ENCODE measurements around the gene NECAB3. TPM values are rescaled to one million over a fixed set of nuclear protein-coding genes. Genes with fewer than 3 reads are reported as not detected.
"Not testable (repeated sequence)": the region's sequence is repeated elsewhere in the genome, so short reads cannot be mapped to it uniquely, and the experiment has no call there.

The NECAB3 gene
- total RNA-seq, 4 donors from 2014 or later: 26.1 to 180 (median 94.5) TPM

DNA sequence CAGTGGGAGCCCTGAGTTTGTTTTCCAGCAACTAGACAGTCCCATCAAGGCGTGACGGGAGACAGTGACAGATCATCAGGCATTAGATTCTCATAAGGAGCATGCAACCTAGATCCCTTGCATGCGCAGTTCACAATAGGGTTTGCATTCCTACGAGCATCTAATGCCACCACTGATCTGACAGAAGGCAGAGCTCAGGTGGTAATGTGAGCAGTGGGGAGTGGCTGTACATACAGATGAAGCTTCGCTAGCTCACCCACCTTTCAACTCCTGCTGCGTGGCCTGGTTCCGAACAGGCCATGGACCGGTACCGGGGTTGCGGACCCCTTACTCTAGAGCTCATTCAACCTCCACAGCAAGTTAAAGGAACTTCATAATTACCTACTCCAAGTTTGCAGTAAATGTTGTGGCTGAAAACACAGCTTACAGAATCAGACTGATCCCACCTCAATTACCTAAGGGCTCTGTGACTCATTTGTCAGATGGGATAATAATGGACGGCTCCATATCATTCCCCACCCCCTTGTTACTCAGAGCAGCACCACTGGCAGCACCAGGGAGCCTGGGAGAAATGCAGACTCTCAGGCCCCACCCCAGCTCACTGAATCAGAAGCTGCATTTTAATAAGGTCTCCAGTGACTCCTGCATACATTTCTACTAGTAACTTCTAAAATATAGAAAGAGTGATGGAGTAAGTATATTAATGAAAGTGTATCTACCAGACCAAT is 30.1 kb upstream of the NECAB3 start:
- intact Hi-C loops (cut with DNase I; ENCODE audit: low total_unique reads) (no loop called here), in situ Hi-C loops (cut with MboI; ENCODE audit: low pct_ligation_motif_present in 1 of 4, low pct_unique_long_range_greater_than_20kb in 1 of 4, low sequenced_read_pairs in 3 of 4) (no loop called here)
- Histone ChIP-seq H3K4me1 (no peaks in the 10 kb centered on the region), H3K27me3 (no peaks in the 10 kb centered on the region), H3K36me3 (peaks cover 0 to 3% (median 0%) of the 10 kb centered on the region in 4 donors), H3K27ac (no peak overlapping the region), H3K4me3 (no peak overlapping the region), H3K9me3 (no peaks in the 10 kb centered on the region)
- TF ChIP-seq POLR2AphosphoS5 (IDR thresholded peaks at IDR 0.05) (no peak), EP300 (IDR thresholded peaks at IDR 0.05; ENCODE audit: low read depth) (no peak), POLR2A (IDR thresholded peaks at IDR 0.05) (no peak)
- TF ChIP-seq, protein P1, sequence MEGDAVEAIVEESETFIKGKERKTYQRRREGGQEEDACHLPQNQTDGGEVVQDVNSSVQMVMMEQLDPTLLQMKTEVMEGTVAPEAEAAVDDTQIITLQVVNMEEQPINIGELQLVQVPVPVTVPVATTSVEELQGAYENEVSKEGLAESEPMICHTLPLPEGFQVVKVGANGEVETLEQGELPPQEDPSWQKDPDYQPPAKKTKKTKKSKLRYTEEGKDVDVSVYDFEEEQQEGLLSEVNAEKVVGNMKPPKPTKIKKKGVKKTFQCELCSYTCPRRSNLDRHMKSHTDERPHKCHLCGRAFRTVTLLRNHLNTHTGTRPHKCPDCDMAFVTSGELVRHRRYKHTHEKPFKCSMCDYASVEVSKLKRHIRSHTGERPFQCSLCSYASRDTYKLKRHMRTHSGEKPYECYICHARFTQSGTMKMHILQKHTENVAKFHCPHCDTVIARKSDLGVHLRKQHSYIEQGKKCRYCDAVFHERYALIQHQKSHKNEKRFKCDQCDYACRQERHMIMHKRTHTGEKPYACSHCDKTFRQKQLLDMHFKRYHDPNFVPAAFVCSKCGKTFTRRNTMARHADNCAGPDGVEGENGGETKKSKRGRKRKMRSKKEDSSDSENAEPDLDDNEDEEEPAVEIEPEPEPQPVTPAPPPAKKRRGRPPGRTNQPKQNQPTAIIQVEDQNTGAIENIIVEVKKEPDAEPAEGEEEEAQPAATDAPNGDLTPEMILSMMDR (IDR thresholded peaks at IDR 0.05): no peak
- no peak for DNase-seq
- 95% methylated on average over 11 of the region's 11 CpGs; no CpG with 5 or more reads in 1 of the 2 donors for WGBS, 2 donors (ENCODE audit: low coverage in 1 of 2)

DNA sequence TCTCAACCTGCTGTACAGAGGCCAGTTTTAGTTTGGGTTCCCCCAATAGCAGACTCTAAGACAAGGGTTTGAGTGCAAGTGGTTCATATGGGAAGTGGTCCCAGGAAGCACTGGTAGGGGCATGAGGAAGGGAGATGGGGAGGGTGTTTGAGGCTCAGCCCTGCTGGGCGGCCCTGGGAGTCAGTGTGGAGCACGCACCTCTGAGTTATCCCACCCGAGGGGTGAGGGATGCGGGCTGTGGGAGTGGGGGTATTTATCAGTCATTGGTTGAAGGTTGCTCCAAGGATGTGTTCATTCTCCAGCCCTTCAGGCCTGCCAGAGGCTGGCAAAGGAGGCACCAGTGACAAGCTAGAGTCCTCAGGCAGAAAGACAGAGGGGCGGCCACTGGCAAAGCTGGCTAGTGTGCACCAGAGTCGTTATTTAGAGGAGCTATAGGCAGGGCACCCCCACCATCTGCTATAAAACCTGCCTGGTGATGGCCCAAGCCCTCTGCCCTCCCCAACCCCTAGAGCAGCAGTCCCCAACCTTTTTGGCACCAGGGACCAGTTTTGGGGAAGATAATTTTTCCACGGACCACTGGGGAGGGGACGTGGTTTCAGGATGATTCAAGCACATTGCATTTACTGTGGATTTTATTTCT is 29.4 kb upstream of the NECAB3 start:
- 95 to 96% methylated on average over 4 to 7 of the region's 8 CpGs for WGBS, 2 donors (ENCODE audit: low coverage in 1 of 2)
- intact Hi-C loops (cut with DNase I; ENCODE audit: low total_unique reads) (no loop called here), in situ Hi-C loops (cut with MboI; ENCODE audit: low pct_ligation_motif_present in 1 of 4, low pct_unique_long_range_greater_than_20kb in 1 of 4, low sequenced_read_pairs in 3 of 4) (no loop called here)
- H3K9me3 ChIP-seq: no peaks in the 10 kb centered on the region
- no peaks in the 10 kb centered on the region for H3K36me3 ChIP-seq
- no peaks in the 10 kb centered on the region for H3K27me3 ChIP-seq
- TF ChIP-seq POLR2AphosphoS5 (IDR thresholded peaks at IDR 0.05): no peak
- H3K4me1 ChIP-seq: no peaks in the 10 kb centered on the region
- no peak overlapping the region for H3K4me3 ChIP-seq
- no peak for DNase-seq
- H3K27ac ChIP-seq: no peak overlapping the region

DNA sequence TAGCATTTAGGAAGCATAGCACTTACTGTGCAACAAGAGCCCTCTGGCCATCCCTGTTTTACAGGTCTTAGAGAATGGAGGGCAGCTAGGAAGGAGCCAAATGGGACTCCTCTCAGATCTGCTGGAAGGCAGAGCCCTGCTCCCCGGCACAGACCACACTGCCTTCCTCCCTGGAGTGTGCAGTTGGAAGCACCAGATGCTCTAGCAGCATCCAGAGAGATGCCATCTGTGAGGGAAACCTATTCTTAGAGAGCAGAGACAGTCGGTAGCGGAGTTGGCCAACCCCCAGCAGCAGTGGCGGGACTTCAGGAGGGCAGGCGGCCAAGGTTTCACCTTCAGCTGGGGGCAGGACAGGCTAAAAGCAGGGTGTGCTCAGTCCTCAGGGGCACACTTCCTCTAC is 28.6 kb upstream of the NECAB3 start:
- Histone ChIP-seq H3K9me3 (no peaks in the 10 kb centered on the region), H3K36me3 (no peaks in the 10 kb centered on the region), H3K4me3 (no peak overlapping the region), H3K4me1 (no peaks in the 10 kb centered on the region), H3K27me3 (no peaks in the 10 kb centered on the region), H3K27ac (no peak overlapping the region)
- TF ChIP-seq EP300 (IDR thresholded peaks at IDR 0.05; ENCODE audit: low read depth) (no peak), POLR2AphosphoS5 (IDR thresholded peaks at IDR 0.05) (no peak), POLR2A (IDR thresholded peaks at IDR 0.05) (no peak)
- TF ChIP-seq, protein P1 (IDR thresholded peaks at IDR 0.05): no peak
- in situ Hi-C loops (cut with MboI; ENCODE audit: low pct_ligation_motif_present in 1 of 4, low pct_unique_long_range_greater_than_20kb in 1 of 4, low sequenced_read_pairs in 3 of 4) (no loop called here), intact Hi-C loops (cut with DNase I; ENCODE audit: low total_unique reads) (no loop called here)
- 64% methylated on average over 5 of the region's 5 CpGs; no CpG with 5 or more reads in 1 of the 2 donors for WGBS, 2 donors (ENCODE audit: low coverage in 1 of 2)
- DNase-seq: no peak

DNA sequence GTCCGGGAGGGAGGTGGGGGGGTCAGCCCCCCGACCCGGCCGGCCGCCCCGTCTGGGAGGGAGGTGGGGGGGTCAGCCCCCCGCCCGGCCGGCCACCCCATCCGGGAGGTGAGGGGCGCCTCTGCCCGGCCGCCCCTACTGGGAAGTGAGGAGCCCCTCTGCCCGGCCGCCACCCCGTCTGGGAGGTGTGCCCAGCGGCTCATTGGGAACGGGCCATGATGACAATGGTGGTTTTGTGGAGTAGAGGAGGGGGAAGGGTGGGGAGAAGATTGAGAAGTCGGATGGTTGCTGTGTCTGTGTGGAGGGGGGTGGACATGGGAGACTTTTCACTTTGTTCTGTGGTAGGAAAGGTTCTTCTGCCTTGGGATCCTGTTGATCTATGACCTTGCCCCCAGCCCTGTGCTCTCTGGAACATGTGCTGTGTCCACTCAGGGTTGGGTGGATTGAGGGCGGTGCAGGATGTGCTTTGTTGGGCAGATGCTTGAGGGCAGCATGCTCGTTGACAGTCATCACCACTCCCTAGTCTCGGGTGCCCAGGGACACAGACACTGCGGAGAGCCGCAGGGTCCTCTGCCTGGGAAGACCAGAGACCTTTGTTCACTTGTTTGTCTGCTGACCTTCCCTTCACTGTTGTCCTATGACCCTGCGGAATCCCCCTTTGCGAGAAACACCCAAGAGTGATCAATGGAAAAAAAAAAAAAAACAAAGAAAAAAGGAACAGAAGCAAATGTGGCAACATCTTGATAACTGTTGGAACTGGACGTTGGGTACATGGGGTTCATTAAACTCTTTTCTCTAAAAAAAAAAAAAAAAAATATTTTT is 27.6 kb upstream of the NECAB3 start:
- peaks cover 0 to 5% (median 1%) of the 10 kb centered on the region in 4 donors for H3K4me1 ChIP-seq
- H3K9me3 ChIP-seq: no peaks in the 10 kb centered on the region
- no peak overlapping the region for H3K27ac ChIP-seq
- in situ Hi-C loops (cut with MboI; ENCODE audit: low pct_ligation_motif_present in 1 of 4, low pct_unique_long_range_greater_than_20kb in 1 of 4, low sequenced_read_pairs in 3 of 4): no loop called here
- TF ChIP-seq EP300 (IDR thresholded peaks at IDR 0.05; ENCODE audit: low read depth) (no peak), POLR2AphosphoS5 (IDR thresholded peaks at IDR 0.05) (no peak), POLR2A (IDR thresholded peaks at IDR 0.05) (no peak)
- TF ChIP-seq, protein P1 (IDR thresholded peaks at IDR 0.05): no peak
- no peaks in the 10 kb centered on the region for H3K36me3 ChIP-seq
- no peak overlapping the region for H3K4me3 ChIP-seq
- intact Hi-C loops (cut with DNase I; ENCODE audit: low total_unique reads): no loop called here
- WGBS, 2 donors (ENCODE audit: low coverage in 1 of 2): 92 to 93% methylated on average over 3 to 14 of the region's 27 CpGs
- DNase-seq: no peak
- no peaks in the 10 kb centered on the region for H3K27me3 ChIP-seq

DNA sequence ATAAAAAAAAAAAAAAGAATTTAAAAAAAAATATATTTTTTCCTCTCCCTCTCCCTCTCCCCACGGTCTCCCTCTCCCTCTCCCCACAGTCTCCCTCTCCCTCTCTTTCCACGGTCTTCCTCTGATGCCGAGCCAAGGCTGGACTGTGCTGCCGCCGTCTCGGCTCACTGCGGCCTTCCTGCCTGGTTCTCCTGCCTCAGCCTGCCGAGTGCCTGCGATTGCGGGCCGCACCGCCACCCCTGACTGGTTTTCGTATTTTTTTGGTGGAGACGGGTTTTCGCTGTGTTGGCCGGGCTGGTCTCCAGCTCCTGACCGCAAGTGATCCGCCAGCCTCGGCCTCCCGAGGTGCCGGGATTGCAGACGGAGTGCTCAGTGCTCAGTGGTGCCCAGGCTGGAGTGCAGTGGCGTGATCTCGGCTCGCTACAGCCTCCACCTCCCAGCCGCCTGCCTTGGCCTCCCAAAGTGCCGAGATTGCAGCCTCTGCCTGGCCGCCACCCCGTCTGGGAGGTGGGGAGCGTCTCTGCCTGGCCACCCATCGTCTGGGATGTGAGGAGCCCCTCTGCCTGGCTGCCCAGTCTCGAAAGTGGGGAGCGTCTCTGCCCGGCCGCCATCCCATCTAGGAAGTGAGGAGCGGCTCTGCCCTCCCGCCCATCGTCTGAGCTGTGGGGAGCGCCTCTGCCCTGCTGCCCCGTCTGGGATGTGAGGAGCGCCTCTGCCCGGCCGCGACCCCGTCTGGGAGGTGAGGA is 26.6 kb upstream of the NECAB3 start:
- DNase-seq; H3K27ac ChIP-seq; intact Hi-C loops (cut with DNase I; ENCODE audit: low total_unique reads); H3K27me3 ChIP-seq; H3K4me1 ChIP-seq; H3K36me3 ChIP-seq; in situ Hi-C loops (cut with MboI; ENCODE audit: low pct_ligation_motif_present in 1 of 4, low pct_unique_long_range_greater_than_20kb in 1 of 4, low sequenced_read_pairs in 3 of 4); H3K9me3 ChIP-seq; H3K4me3 ChIP-seq: not testable (repeated sequence)
- 97 to 98% methylated on average over 12 to 30 of the region's 45 CpGs for WGBS, 2 donors (ENCODE audit: low coverage in 1 of 2)

DNA sequence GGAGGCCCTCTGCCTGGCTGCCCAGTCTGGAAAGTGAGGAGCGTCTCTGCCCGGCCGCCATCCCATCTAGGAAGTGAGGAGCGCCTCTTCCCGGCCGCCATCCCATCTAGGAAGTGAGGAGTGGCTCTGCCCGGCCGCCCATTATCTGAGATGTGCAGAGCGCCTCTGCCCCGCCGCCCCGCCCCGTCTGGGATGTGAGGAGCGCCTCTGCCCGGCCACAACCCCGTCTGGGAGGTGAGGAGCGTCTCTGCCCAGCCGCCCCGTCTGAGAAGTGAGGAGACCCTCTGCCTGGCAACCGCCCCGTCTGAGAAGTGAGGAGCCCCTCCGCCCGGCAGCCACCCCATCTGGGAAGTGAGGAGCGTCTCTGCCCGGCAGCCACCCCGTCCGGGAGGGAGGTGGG is 24.7 kb upstream of the NECAB3 start:
- H3K27me3 ChIP-seq; H3K9me3 ChIP-seq; H3K4me1 ChIP-seq; H3K27ac ChIP-seq; DNase-seq; H3K4me3 ChIP-seq; intact Hi-C loops (cut with DNase I; ENCODE audit: low total_unique reads); H3K36me3 ChIP-seq; in situ Hi-C loops (cut with MboI; ENCODE audit: low pct_ligation_motif_present in 1 of 4, low pct_unique_long_range_greater_than_20kb in 1 of 4, low sequenced_read_pairs in 3 of 4): not testable (repeated sequence)
- 96% methylated on average over 21 of the region's 27 CpGs; no CpG with 5 or more reads in 1 of the 2 donors for WGBS, 2 donors (ENCODE audit: low coverage in 1 of 2)

All from transverse colon (tissue), 4 donors.